ENCODE measurements around the gene DOK5.

The DOK5 gene

DNA sequence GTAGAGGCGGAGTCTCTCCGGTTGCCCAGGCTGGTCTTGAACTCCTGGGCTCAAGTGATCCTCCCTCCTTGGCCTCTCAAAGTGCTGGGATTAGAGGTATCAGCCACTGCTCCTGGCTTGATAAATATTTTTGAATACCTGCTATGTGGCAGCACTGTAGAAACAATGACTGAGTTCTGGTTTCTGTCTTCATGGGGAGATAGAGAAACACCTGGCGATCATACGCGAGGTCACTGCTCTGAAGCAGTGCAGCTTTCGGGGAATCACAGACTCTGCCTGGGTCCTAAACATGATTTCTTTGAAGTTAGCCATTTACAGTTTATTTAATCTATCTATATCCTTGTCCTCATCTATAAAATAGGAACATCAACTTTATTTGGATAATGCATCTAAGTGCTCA, 31.2 kb downstream of the DOK5 start:
- TF ChIP-seq, protein P1, sequence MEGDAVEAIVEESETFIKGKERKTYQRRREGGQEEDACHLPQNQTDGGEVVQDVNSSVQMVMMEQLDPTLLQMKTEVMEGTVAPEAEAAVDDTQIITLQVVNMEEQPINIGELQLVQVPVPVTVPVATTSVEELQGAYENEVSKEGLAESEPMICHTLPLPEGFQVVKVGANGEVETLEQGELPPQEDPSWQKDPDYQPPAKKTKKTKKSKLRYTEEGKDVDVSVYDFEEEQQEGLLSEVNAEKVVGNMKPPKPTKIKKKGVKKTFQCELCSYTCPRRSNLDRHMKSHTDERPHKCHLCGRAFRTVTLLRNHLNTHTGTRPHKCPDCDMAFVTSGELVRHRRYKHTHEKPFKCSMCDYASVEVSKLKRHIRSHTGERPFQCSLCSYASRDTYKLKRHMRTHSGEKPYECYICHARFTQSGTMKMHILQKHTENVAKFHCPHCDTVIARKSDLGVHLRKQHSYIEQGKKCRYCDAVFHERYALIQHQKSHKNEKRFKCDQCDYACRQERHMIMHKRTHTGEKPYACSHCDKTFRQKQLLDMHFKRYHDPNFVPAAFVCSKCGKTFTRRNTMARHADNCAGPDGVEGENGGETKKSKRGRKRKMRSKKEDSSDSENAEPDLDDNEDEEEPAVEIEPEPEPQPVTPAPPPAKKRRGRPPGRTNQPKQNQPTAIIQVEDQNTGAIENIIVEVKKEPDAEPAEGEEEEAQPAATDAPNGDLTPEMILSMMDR (IDR thresholded peaks at IDR 0.05; ENCODE audit: insufficient read depth, low read depth, low read length, missing control alignments) = no peak
- no peak for DNase-seq (ENCODE audit: low read depth)
- H3K4me3 ChIP-seq (ENCODE audit: low read length) = no peak overlapping the region

DNA sequence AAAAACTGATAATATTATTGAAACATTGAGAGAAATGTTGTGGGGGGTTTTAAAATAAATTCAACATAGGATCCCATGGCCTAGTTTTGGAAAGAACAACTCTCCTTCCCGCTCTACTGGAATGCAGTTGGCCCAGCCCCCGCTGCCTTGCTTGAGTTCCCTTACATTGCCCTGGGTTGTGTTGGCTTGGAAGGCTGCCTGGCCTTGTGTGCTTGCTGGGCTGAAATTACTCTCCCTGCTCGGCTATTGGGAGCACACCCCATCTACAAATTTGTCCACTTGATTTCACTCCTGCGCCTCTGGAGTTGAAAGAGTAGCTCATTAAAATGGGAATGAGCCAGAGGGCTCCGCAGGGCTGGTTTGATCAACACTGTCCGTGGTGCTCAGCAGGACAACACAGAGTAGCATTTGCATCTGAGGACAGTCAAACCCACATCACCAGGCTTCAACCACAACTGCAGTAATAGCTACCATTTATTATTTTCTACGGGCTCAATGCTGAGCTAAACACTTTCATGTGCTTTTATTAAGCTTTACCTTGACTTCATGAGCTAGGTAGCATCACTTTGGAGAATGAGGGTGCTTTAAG, 35.2 kb downstream of the DOK5 start:
- DNase-seq (ENCODE audit: low read depth) = no peak
- no peak overlapping the region for H3K4me3 ChIP-seq (ENCODE audit: low read length)
- TF ChIP-seq, protein P1 (IDR thresholded peaks at IDR 0.05; ENCODE audit: insufficient read depth, low read depth, low read length, missing control alignments) = no peak

DNA sequence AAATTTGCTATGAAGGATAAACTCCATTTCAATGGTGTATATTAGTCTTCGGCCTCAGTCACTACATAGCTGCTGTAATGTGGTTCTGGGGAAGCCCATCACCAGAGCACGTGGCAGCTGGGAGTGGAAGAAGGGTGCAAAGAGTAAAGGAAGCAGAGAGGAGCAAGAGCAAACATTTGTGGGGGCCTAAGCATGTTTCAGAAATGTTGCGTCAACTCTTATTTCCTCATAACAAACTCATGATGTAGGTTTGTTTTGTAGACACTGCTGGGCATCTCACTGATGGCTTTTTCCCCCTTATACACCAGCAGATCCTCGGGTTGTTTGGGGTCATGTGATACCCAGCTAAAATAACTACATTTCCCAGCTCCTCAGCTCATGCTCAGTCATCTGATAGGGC, 37.3 kb downstream of the DOK5 start:
- DNase-seq (ENCODE audit: low read depth) = no peak
- TF ChIP-seq, protein P1 (IDR thresholded peaks at IDR 0.05; ENCODE audit: insufficient read depth, low read depth, low read length, missing control alignments) = no peak
- H3K4me3 ChIP-seq (ENCODE audit: low read length) = no peak overlapping the region

DNA sequence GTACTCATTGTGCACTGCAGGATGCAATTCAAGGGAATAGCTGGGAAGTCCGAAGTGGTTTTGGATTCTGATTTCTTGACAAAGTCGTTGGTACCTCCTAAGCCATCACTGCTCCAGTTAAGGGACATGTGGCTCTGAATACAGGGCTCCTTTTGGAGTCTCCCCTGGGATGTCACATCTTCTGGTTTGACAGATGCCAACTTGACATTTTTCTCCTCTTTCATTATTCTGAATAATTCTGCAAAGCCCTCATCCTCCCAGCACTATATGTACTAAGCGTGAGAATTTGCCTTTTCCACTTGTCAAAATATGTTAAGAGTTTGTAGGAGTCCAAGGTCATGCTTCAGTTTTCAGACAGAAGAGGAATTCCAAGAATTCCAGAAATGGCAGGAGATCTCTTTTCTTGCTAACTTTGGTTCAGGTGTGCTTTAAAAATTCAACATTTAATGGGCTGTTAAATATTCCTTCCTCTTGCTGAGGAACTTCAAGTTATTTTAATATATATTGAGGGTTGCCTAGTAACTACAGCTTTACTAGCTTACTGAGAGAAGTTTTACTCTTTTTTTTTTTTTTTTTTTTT, 38.7 kb downstream of the DOK5 start:
- no peak for DNase-seq (ENCODE audit: low read depth)
- TF ChIP-seq, protein P1 (IDR thresholded peaks at IDR 0.05; ENCODE audit: insufficient read depth, low read depth, low read length, missing control alignments) = no peak
- no peak overlapping the region for H3K4me3 ChIP-seq (ENCODE audit: low read length)

DNA sequence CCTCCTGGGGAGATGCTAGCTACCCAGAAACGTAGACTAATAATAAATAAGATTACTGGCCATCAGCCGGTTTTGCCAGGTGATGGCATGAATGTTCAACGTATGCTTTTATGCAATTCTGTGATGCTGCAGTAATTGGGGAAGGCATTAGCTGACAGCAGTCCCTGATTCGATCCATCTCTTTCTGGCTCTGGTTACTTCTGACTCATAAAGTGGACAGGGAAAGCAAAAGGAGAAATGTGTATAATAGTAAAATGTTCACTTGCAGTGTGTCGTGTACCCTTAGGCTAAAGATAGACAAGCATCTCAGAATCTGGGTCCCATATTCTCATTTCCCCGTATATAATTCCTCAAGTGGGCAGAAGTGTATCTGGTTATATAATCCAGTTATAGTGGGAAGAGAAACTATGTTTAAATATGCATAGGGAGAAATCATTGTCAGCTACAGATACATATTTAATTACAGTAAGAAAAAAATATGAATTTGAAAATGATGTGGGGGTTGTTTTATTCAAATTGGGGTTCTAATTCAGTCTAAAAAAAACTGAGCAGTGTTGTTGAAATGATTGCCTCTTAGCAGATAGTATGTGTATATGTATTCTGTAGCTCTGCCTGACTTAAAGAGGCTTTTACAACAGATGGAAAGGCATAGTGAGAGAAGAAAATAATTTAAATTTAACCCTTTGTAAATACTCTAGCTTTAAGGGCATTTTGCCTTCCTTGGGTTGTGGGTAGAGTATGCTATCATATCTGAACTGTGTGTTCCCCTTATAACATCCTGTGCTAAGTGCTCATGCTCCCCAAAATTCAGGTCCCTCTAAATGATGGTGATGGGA, 40.6 kb downstream of the DOK5 start:
- DNase-seq (ENCODE audit: low read depth) = no peak
- no peak overlapping the region for H3K4me3 ChIP-seq (ENCODE audit: low read length)
- TF ChIP-seq, protein P1 (IDR thresholded peaks at IDR 0.05; ENCODE audit: insufficient read depth, low read depth, low read length, missing control alignments) = no peak

DNA sequence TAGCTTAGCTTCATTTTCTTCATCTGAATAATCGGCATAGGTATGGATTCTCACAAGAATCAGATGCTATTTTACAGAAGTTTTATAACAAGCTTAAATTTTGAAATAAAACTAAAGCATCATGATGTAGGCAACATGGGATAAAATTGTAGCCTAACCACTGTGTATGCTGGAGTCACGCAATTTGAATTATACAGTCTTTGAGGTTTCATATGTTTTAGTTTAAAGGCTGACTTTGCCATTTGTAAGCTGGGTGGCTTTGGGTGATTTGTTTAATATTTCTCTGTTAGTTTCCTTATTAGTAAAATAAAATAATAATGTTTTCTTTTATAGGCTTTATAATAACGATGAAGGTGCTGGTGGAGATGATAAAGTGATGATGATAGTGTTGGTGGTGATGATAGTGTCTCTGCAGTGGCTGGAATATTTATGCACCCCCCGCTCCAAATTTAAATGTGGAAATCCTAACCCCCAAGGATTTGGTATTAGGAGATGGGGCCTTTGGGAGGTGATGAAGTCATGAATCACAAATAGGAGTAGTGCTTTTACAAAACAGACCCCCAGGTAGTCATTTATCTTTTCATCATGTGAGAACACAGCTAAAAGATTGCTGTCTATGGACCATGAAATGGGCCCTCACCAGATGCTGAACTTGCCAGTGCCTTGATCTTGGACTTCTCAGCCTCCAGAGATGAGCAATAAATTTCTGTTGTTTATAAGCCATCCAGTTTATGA, 42.0 kb downstream of the DOK5 start:
- DNase-seq (ENCODE audit: low read depth) = no peak
- no peak overlapping the region for H3K4me3 ChIP-seq (ENCODE audit: low read length)
- TF ChIP-seq, protein P1 (IDR thresholded peaks at IDR 0.05; ENCODE audit: insufficient read depth, low read depth, low read length, missing control alignments) = no peak

Measured in epithelial cell of esophagus (primary cell).